Activated CD4-positive, alpha-beta T cell treated with anti-CD3 and anti-CD28 coated beads, Interleukin-2, amount 50 U/mL, for 4 hours (primary cell): Measurements from ENCODE around the gene PRM1.
"Not testable (repeated sequence)": the region's sequence is repeated elsewhere in the genome, so short reads cannot be mapped to it uniquely, and the experiment has no call there.

Experiments used
- DNase-seq, 2 experiments: peaks; one replicate each; pipeline ENCODE4 v3.0.0-alpha.2; 2020

PRM1 gene

DNA sequence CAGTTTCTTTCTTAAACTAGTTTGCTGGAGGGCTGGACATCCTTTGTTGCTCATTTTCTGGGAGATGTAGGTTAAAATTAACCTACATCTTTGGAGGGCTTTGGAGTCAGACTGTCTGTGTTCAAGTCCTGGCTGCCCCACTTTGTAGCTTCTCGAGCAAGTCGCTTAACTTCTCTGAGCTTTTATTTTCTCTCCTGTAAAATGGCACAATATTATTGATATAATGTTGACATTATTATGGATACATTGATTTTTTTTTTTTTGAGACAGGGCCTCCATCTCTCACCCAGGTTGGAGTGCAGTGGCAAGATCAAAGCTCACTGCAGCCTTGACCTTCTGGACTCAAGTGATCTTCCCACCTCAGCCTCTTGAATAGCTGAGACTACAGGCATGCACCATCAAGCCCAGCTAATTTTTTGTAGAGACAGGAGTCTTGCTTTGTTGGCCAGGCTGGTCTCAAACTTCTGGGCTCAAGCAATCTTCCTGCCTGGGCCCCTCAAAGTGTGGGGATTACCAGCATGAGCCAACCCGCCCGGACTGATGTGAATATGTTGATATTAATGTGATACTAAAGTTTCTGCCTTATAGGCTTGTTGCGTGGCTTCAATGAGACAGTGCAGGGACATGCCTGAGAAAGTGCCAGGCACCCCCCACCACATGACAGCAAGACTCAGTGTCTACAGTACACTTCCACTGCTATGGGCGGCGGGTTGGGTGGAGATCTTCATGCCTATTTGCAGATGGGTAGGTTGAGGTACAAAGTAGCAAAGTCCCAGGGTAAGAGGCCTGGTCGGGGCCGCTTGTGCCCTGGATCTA, 32.6 kb upstream of the PRM1 start:
- no peak for DNase-seq

DNA sequence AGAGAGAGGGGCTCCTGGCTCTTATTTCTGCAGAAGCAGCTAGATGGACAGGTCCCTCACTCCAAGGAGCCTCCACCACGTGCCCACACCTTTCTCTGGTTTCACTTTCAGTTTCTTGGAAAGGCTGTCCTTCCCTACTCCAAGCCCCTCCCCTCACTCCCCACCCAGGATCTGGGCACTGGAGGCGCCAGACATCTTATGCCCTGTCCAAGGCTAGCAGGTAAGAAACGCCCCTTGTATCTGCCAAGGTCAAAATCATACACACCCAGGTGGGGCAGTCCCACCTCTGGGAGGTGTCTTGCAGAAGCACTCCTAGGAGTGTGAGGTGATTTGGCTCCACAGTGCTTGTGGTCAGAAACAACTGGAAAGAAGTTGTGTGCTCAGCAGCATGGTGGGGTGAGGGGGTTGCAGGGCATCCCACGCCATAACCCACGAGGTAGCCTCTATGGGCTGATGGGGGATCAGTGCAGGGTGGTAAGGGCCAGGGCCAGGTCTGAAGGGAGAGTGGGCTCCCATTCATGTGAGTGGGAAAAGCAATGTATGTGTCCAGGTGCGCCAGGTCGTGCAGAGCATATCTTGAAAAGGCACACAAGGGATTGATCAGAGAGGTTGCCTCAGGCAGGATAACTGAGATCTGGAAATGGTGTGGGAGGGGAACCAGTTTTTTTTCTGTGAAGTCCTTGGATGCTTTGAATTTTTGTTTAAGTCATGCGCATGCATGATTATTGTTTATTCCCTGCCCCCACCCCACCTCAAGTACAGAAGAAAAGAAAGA, 31.8 kb upstream of the PRM1 start:
- peak in 1 of 2 experiments; percentile 8 for DNase-seq

DNA sequence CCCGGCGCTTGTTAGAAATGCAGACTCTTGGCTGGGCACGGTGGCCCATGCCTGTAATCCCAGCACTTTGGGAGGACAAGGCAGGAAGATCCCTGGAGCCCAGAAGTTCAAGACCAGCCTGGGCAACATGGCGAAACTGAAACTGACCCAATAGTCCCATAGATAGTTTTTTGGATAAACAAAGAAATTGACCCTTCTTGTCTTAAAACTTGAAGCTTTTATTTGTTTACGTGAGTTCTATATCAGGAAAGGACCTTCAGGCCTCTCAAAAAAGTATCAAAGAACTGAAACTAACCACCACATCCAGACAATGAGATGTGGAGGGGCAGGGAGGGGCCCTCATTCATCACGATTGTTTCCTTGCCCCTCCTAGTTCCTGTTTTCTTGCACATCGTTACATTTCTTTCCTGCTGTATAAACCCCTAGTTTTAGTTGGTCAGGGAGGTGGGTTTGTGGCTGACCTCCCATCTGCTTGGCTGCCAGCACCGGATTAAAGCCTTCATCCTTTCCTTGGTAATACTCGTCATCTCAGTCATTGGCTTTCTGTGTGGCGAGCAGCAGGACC, 29.9 kb upstream of the PRM1 start:
- no peak for DNase-seq

- no peak for DNase-seq
Measured at GRCh38 chr16:11310634-11310977, 29.5 kb upstream of the PRM1 start.

DNA sequence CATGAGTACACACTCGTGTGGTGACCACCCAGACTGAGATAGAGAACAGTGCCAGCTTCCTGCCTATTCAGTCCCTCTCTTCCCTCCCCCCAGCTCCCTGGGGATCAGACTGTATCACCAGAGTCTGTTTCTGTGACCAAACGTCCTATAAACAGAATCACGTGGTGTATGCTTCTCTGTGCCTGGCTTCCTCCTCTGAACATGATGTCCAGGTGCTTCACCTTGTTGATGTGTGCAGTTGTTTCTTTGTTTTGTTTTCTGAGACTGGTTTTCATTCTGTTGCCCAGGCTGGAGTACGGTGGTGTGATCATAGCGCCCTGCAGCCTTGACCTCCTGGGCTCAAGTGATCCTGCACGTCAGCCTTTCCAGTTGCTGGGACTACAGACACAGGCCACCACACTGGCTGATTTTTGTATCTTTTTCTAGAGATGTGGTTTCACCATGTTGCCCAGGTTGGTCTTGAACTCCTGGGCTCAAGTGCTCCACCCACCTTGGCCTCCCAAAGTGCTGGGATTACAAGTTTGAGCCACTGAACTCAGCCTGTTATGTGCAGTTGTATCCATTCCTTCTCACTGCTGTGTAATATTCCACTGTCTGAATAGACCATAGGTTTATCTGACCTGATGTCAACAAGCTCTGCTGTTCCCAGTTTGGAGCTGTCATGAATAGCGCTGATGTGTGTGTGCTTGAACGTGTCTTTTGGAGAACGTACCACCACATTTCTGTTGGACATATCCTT, 28.9 kb upstream of the PRM1 start:
- no peak for DNase-seq

DNA sequence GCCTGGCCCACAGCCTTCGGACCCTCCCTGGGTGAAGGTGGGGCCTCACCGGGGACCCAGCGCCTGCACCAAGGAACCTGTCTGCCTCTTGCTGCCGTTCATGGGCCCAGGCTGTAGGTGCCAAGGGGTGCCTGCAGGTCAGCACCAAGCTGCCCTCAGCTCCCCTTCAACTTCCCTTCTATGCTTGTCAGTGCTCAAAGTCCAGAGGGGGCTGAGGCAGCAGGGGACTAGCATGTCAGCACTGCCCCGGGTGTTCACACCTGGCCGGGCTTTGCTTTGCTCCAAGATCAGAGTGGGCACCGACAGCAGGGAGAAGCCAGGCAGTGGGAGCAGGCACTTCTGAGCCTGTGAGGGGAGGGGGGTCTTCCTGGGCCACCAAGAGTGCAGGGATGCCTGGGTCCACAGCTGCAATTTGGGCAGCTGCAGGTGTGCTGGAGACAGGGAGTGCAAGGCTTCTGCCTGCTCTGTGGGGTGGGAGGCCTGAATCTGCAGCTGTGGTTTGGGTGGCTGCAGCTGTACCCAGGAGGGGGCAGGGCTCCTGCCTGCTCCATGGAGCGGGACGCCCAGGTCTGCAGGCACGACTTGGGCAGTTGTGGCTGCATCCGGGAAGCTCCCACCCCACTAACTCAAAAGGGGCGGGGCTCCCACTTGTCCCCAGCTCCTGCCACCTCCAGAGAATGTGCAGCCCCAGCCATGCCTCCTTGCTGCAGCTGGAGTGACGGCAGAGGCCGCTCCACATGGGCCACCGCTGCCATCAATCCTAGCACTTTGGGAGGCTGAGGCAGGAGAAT, 27.6 kb upstream of the PRM1 start:
- DNase-seq, result no peak

- DNase-seq, result no peak
Measured at GRCh38 chr16:11307639-11308492, 26.7 kb upstream of the PRM1 start.

DNA sequence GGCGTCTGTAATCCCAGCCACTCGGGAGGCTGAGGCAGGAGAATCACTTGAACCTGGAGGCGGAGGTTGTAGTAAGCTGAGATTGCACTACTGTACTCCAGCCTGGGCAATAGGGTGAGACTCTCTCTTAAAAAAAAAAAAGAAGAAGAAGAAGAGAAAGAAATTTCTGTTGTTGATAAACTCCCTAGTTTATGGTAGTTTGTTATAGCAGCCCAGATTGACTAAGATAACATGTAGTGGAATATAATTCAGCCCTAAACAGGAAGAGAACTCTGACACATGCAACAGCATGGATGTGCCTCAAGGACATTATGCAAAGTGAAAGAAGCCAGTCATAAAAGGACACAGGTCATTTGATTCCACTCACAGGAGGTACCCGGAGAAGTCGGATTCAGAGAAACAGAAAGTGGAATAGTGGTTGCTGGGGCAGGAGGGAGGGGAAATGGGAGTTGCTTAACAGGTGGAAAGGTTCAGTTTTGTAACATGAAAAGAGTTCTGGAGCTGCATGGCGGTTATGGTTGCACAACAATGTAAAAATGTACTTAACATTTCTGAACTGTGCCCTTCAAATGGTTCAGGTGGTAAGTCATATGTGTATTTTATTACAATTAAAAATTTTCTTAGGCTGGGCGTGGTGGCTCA, 26.0 kb upstream of the PRM1 start:
- DNase-seq, result no peak

DNA sequence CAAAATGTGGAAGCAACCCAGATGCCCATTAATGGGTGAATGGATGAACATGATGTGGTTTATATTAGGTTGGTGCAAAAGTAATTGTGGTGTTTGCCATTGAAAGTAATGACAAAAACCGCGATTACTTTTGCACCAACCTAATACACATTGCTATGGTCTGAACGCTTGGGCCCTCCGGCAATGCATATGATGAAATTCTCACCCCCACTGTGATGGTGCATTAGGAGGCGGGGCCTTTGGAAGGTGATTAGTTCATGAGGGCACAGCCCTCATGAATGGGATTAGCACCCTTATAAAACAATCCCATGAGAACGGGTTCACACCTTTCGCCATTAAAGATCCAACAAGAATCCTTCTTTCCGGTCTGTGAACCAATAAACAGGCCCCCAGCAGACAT, 25.3 kb upstream of the PRM1 start:
- no peak for DNase-seq

- no peak for DNase-seq
Measured at GRCh38 chr16:11303405-11304138, 22.4 kb upstream of the PRM1 start.

DNA sequence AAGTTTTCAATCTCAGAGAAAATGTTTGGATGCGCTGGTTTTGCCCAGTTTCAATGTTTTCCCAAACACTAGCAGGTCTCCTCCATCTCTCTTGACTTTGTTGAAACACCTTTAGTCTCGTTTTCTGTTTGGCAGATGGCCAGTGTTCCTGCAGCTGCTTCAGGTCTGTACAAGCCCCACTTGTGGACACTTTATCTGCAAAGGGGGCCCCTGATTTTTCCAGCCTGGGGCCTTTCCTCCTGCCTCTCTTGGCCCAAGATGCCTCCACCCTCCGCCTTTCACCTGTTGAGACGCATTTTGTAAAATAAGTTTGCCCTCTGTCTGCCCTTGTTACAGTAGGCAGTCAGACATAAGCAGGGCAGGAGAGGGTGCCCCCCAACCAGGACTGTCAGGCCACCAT, 21.8 kb upstream of the PRM1 start:
- no peak for DNase-seq

DNA sequence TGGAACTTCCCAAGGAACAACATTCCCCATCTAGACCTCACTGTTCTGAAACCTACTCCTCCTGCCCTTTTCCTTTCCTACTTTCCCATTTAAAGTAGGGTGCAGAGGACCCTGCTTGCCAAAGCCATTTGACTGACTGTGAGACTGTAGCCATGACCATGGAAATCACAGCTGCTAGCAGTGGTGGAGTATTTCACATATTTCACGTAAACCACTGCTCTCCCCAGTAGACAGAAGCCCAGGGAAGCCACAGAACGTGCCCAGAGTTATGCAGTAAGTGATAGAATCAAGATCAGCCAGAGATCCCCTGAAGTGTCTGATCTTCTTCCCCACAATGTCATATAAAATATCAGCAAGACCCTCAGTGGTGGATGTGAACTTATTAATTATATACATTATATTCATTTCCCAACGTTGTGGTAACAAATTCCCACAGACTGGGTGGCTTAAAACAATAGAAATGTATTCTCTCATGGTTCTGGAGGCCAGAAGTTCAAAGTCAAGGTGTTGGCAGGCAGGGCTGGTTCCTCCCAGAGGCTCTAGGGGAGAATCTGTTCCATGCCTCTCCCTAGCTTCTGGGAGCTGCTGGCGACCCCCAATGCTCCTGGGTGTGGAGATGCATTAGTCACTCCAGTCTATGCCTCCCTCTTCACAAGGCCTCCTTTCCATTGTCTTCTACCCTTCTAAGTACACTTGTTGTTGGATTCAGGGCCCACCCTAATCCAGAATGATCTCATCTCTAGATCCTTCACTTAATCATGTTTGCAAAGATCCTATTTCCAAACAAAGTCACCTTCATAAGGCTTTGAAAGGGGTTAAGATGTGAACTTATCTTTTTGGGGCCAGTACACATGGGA, 20.7 kb upstream of the PRM1 start:
- no peak for DNase-seq

DNA sequence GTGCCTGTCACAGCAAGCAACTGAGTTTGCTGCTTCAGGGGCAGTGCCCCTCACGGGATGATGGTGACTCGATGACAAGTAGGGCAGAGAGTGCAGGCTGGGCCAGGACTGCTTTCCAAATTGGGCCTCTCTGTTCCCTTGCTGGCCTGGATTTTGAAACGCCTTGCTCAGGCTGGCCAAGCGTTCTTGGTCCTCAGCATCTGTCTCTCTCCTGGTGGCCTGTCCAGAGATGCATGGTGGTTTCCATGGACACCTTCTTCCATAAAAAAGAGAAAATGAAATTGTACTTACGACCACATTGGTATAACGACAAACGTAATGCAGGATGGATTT, 19.4 kb upstream of the PRM1 start:
- no peak for DNase-seq

DNA sequence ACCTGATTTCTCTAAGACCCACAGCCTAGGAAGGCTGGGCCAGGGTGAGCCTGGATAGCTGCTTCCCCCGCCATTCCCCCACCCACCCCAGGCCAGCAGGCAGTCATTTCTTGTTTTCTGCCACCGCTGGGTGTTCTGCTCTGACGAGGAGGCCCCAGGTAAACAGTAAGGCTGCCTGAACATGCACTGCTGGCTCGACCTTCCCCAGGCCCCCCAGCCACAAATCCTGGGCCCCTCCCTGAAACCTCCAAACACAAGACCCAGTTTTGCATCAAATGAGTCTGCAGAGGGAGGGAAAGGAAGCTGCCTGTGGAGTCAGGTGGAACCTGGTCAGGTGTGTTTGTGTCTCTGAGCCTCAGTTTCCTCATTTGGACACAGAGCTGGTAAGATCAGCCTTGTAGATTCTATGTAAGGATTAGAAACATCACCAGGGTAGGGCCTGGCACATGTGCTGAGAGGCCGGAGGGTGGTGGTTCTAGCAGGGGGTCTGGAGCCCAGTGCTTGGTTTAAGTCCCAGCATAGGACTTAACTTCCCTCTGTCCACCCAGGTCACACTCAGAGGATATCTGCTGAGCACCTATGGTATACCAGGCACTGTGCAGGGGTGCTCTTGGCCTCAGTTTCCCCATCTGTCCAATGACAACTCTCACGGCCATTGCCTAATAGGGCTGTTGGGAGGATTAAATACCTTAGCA, 18.9 kb upstream of the PRM1 start:
- no peak for DNase-seq

- DNase-seq, result not testable (repeated sequence)
Measured at GRCh38 chr16:11298950-11299547, 17.9 kb upstream of the PRM1 start.

DNA sequence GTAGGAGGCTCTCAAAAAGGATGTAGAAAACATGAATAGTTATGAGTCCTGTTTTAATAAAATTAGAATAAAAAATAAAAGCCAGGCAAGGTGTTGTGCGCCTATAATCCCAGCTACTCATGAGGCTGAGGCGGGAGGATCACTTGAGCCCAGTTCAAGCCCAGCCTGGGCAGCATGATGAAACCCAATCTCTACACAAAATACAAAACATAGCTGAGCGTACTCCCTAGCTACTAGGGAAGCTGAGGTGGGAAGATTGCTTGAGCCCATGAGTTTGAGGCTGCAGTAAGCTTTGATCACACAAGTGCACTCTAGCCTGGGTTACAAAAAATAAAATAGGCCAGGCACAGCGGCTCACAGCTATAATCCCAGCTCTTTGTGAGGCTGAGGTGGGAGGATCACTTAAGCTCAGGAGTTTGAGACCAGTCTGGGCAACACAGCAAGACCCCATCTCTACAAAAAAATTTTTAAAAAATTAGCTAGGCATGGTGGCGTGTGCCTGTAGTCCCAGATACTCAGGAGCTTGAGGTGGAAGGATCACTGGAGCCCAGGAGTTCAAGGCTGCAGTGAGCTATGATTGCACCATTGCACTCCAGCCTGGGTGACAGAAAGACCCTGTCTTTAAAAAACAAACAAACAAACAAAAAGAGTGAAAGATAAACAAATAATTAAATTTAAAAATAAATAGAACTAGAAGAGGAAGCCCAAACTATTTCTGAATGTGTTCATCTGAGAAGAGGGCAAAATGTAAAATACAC, 17.2 kb upstream of the PRM1 start:
- no peak for DNase-seq

GRCh38 chr16:11297492-11298142, 16.5 kb upstream of the PRM1 start:
- DNase-seq, result peak; percentile 56 to 59
